Measurements from ENCODE around the gene CPVL. TPM values are rescaled to one million over a fixed set of nuclear protein-coding genes. Genes with fewer than 3 reads are reported as not detected.

The CPVL gene
- total RNA-seq, 2 experiments from 2014 or later, result not detected

- intact Hi-C loops (cut with micrococcal nuclease), result no loop called here
- Mint-ChIP-seq H3K4me3 (no peak overlapping the region), H3K36me3 (ENCODE audit: low read depth) (no peaks in the 10 kb centered on the region), H3K27me3 (peaks cover 30% of the 10 kb centered on the region), H3K4me1 (ENCODE audit: low read depth) (peaks cover 6% of the 10 kb centered on the region), H3K27ac (no peak overlapping the region), H3K9me3 (no peaks in the 10 kb centered on the region)
- ChIA-PET CTCF (interaction anchor here (1.2 to 3.5 kb wide), 2 partner anchors 42 to 261 kb away, joined by 4 to 11 read pairs; no protein-coding TSS in a partner anchor), POLR2A (no interaction called here)
- no peak for DNase-seq
- TF ChIP-seq, protein P1, sequence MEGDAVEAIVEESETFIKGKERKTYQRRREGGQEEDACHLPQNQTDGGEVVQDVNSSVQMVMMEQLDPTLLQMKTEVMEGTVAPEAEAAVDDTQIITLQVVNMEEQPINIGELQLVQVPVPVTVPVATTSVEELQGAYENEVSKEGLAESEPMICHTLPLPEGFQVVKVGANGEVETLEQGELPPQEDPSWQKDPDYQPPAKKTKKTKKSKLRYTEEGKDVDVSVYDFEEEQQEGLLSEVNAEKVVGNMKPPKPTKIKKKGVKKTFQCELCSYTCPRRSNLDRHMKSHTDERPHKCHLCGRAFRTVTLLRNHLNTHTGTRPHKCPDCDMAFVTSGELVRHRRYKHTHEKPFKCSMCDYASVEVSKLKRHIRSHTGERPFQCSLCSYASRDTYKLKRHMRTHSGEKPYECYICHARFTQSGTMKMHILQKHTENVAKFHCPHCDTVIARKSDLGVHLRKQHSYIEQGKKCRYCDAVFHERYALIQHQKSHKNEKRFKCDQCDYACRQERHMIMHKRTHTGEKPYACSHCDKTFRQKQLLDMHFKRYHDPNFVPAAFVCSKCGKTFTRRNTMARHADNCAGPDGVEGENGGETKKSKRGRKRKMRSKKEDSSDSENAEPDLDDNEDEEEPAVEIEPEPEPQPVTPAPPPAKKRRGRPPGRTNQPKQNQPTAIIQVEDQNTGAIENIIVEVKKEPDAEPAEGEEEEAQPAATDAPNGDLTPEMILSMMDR (IDR thresholded peaks at IDR 0.05), result no peak
- ATAC-seq, result no peak
These were observed 1.5 kb upstream of the CPVL start for GRCh38 chr7:29147821-29148220.

DNA sequence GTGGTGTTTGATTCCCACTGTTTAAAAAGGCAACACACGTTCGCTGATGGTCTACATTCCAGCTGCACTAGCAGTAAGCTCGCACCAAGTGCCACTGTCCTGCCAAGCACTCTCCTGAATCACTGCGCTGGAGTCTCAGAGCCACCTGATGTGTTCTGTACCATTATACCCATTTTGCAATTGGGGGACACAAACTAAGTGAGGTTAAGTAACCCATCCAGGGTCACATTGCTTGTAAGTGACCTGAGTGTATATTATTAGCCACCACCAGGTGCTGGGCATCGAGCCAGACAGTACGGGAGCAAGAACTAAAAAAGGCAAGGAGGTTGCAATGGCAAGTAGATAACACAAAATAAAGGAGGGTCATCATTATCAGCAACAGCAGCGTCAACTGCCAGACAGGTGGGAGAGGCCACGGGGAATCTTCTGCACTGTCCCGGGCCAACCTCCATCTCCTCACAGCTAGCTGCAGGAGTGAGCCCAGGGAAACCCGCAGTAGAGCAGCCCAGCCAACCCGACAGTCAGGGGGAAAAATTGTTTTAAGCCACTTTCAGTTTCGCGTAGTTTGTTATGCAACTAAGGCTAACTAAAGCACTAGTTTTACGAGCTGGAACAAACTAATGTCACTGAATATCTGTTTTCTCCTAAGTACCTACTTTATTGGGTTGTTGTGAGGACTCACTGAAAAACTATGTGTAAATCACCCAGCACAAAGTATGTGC is 712 bp upstream of the CPVL start:
- Mint-ChIP-seq H3K9me3 (no peaks in the 10 kb centered on the region), H3K36me3 (ENCODE audit: low read depth) (no peaks in the 10 kb centered on the region), H3K4me3 (no peak overlapping the region), H3K27me3 (peaks cover 31% of the 10 kb centered on the region), H3K27ac (no peak overlapping the region), H3K4me1 (ENCODE audit: low read depth) (peaks cover 6% of the 10 kb centered on the region)
- DNase-seq (no peak), ATAC-seq (no peak)
- intact Hi-C loops (cut with micrococcal nuclease), result no loop called here
- TF ChIP-seq, protein P1 (IDR thresholded peaks at IDR 0.05), result no peak
- POLR2A ChIA-PET, result no interaction called here
- CTCF ChIA-PET, result no interaction called here

DNA sequence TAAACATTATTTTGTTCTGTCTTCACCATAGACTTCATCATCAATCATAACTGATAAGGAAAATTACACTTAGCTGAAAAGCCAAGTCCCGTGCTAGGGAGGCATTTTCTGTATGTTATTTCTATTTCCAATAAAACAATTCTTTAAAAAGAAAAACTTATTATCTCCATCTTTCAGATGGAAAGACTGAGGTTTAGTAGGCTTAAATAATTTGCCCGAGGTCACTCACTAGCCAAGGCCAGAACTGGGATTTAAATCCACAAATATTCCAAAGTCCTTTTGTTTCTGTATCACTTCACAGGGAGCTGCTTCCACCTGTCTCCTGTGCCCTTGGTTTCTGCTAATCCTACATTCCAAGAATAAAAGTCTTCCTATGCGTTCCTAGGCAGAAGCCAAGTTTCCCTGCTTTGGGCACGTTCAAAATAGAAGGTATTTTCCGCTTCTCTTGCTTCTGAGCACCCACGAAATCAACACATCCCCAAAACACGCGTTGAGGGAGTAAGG is 732 bp downstream of the CPVL start:
- Mint-ChIP-seq H3K4me1 (ENCODE audit: low read depth) (peaks cover 6% of the 10 kb centered on the region), H3K27me3 (peaks cover 33% of the 10 kb centered on the region), H3K4me3 (no peak overlapping the region), H3K27ac (no peak overlapping the region), H3K36me3 (ENCODE audit: low read depth) (no peaks in the 10 kb centered on the region), H3K9me3 (no peaks in the 10 kb centered on the region)
- CTCF ChIA-PET, result interaction anchor here (1.3 kb wide), 1 partner anchor 218 kb away, joined by 4 read pairs; no protein-coding TSS in a partner anchor
- intact Hi-C loops (cut with micrococcal nuclease), result no loop called here
- no peak for ATAC-seq
- POLR2A ChIA-PET, result no interaction called here
- DNase-seq, result no peak
- TF ChIP-seq, protein P1 (IDR thresholded peaks at IDR 0.05), result no peak

DNA sequence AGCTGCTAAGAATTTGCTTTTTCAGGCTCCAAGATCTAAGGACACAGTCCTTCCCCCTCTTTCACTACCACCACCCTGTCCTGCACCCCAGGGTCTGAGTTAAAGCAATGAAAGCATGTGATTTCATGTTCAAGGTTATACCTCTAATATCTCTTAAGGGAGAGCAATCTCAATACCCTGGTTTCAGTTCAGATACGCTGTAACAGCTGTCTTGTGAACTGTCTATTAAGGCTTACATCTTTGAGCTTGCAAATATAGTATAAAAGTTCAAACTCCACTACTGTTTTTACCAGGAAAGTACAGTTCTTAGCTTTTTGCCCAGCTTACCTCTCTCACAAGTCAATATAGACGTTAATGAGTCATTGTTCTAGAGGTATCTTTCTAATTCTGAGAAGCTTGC is 2.6 kb downstream of the CPVL start:
- no peak overlapping the region for H3K4me3 Mint-ChIP-seq
- H3K4me1 Mint-ChIP-seq (ENCODE audit: low read depth), result peaks cover 6% of the 10 kb centered on the region
- H3K27me3 Mint-ChIP-seq, result peaks cover 31% of the 10 kb centered on the region
- intact Hi-C loops (cut with micrococcal nuclease), result no loop called here
- H3K9me3 Mint-ChIP-seq, result no peaks in the 10 kb centered on the region
- CTCF ChIA-PET, result interaction anchor here (0.7 to 0.8 kb wide), 2 partner anchors 47 to 221 kb away, joined by 3 read pairs; no protein-coding TSS in a partner anchor
- no peaks in the 10 kb centered on the region for H3K36me3 Mint-ChIP-seq (ENCODE audit: low read depth)
- POLR2A ChIA-PET, result no interaction called here
- TF ChIP-seq, protein P1 (IDR thresholded peaks at IDR 0.05), result no peak
- no peak overlapping the region for H3K27ac Mint-ChIP-seq
- ATAC-seq (peak; percentile 47), DNase-seq (no peak)

DNA sequence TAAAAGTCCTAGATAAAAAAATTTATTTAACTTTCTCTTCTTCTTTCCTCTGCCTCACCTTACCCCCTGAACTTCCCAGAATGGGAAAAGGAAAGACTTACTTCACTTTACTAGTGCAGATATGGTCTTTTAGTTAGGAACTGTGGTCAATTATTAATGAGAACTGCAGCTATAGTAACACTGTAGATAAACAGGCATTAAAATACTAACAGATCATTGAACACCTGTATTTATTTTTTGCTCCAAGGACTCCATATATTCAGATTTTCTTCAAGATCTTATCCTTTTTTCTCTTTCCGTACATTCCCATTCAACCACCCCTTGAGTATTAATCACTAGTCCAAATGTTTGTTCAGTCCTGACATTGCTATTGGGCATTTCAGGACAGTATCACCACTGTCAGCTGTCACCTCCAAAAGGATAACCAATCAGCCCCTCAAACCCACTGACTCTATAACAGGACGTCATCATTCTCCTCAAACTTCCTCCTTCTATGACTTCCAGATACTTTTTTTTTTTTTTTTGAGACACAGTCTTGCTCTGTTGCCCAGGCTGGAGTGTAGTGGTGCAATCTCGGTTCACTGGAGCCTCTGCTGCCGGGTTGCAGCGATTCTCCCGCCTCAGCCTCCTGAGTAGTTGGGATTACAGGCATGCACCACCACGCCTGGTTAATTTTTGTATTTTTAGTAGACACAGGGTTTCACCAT is 4.2 kb downstream of the CPVL start:
- Mint-ChIP-seq H3K27ac (no peak overlapping the region), H3K27me3 (peaks cover 31% of the 10 kb centered on the region), H3K4me1 (ENCODE audit: low read depth) (peaks cover 6% of the 10 kb centered on the region), H3K9me3 (no peaks in the 10 kb centered on the region), H3K4me3 (no peak overlapping the region), H3K36me3 (ENCODE audit: low read depth) (no peaks in the 10 kb centered on the region)
- DNase-seq (no peak), ATAC-seq (no peak)
- CTCF ChIA-PET, result no interaction called here
- intact Hi-C loops (cut with micrococcal nuclease), result no loop called here
- TF ChIP-seq, protein P1 (IDR thresholded peaks at IDR 0.05), result no peak
- POLR2A ChIA-PET, result no interaction called here

Data from activated CD8-positive, alpha-beta T cell treated with anti-CD3 and anti-CD28 coated beads for 36 hours (primary cell).